CD14-positive monocyte (primary cell): ENCODE results near the gene CHIA. TPM values are rescaled to one million over a fixed set of nuclear protein-coding genes. Genes with fewer than 3 reads are reported as not detected.

Experiments used
- DNase-seq, 3 donors: peaks; one replicate each; pipeline ENCODE4 v3.0.0-alpha.2; 2011 to 2022
- H2AFZ ChIP-seq: 2 replicates; pipeline ENCODE4 v1.6.0; 2012; ENCODE audit warnings: mild to moderate bottlenecking, low read depth, low read length, inconsistent platforms; ENCODE audit not compliant: insufficient read depth, poor library complexity, severe bottlenecking
- H3K27ac ChIP-seq, 2 donors: 1 replicate in 1 of 2; 2 replicates in 1 of 2; pipeline ENCODE4 v1.5.1; 2012 to 2013; ENCODE audit warnings: low read length in 2 of 2, control low read depth in 1 of 2, inconsistent platforms in 1 of 2, low read depth in 1 of 2, mild to moderate bottlenecking in 1 of 2
- H3K27me3 ChIP-seq, 2 donors: one replicate each; pipeline versions ENCODE4 v1.6.0 to v1.6.1; 2011 to 2013; ENCODE audit warnings: low read length in 2 of 2; ENCODE audit not compliant: control insufficient read depth in 2 of 2, insufficient read depth in 2 of 2
- H3K36me3 ChIP-seq, 2 donors: replicated peaks in 1 of 2; 1 replicate in 1 of 2; 2 replicates in 1 of 2; pipeline versions ENCODE4 v1.5.1 to v1.6.1; 2012 to 2013; ENCODE audit warnings: low read length in 2 of 2, control low read depth in 1 of 2, inconsistent platforms in 1 of 2, mild to moderate bottlenecking in 1 of 2; ENCODE audit not compliant: insufficient read depth in 2 of 2, control insufficient read depth in 1 of 2
- H3K4me1 ChIP-seq, 2 donors: 1 replicate in 1 of 2; 2 replicates in 1 of 2; pipeline versions ENCODE4 v1.5.1 to v1.6.1; 2012 to 2013; ENCODE audit warnings: low read length in 2 of 2, control low read depth in 1 of 2, inconsistent platforms in 1 of 2, mild to moderate bottlenecking in 1 of 2, moderate library complexity in 1 of 2; ENCODE audit not compliant: insufficient read depth in 2 of 2, control insufficient read depth in 1 of 2
- H3K4me2 ChIP-seq: replicated peaks from 2 replicates; pipeline ENCODE3; 2012; ENCODE audit warnings: low read length, moderate library complexity, mild to moderate bottlenecking; ENCODE audit not compliant: poor library complexity, severe bottlenecking; ENCODE audit errors: extremely low read depth
- H3K4me3 ChIP-seq, 3 experiments: fragments of 200-600 bp in 1 of 3; sonication (generic) in 1 of 3; replicated peaks in 1 of 3; 1 replicate in 2 of 3; 2 replicates in 1 of 3; pipeline ENCODE4 v1.5.1; 2011 to 2013; ENCODE audit warnings: low read length in 3 of 3, mild to moderate bottlenecking in 3 of 3, control low read depth in 2 of 3, low read depth in 2 of 3, inconsistent platforms in 1 of 3, moderate library complexity in 1 of 3
- H3K79me2 ChIP-seq: 2 replicates; pipeline ENCODE4 v1.6.0; 2012; ENCODE audit warnings: mild to moderate bottlenecking, control low read depth, inconsistent platforms, low read length, moderate library complexity; ENCODE audit not compliant: insufficient read depth
- H3K9ac ChIP-seq: 2 replicates; pipeline ENCODE4 v1.6.0; 2017; ENCODE audit warnings: low read length, mild to moderate bottlenecking; ENCODE audit not compliant: insufficient read depth, poor library complexity, severe bottlenecking
- H3K9me3 ChIP-seq, 2 donors: replicated peaks in 1 of 2; 1 replicate in 1 of 2; 2 replicates in 1 of 2; pipeline versions ENCODE4 v1.5.1 to v1.6.1; 2012 to 2013; ENCODE audit warnings: low read length in 2 of 2, control low read depth in 1 of 2; ENCODE audit not compliant: control insufficient read depth in 1 of 2, insufficient read depth in 1 of 2
- H4K20me1 ChIP-seq: 2 replicates; pipeline ENCODE4 v1.6.0; 2012; ENCODE audit warnings: mild to moderate bottlenecking, low read length, control low read depth, moderate library complexity; ENCODE audit not compliant: insufficient read depth
- H3K27ac Mint-ChIP-seq, 7 donors: one replicate each; pipeline ENCODE4 v1.8.0; 2020; ENCODE audit warnings: mild to moderate bottlenecking in 7 of 7, mixed read lengths in 7 of 7, moderate library complexity in 6 of 7, inconsistent platforms in 2 of 7
- H3K27me3 Mint-ChIP-seq, 3 donors: one replicate each; pipeline ENCODE4 v1.8.0; 2021 to 2022; ENCODE audit warnings: low read depth in 3 of 3, mild to moderate bottlenecking in 3 of 3, mixed read lengths in 3 of 3, moderate library complexity in 3 of 3, inconsistent platforms in 1 of 3
- H3K36me3 Mint-ChIP-seq, 2 donors: one replicate each; pipeline ENCODE4 v1.8.0; 2020; ENCODE audit warnings: mixed read lengths in 2 of 2, inconsistent platforms in 1 of 2, mild to moderate bottlenecking in 1 of 2
- H3K4me1 Mint-ChIP-seq: one replicate; pipeline ENCODE4 v1.8.0; 2020; ENCODE audit warnings: mild to moderate bottlenecking, mixed read lengths
- H3K4me3 Mint-ChIP-seq, 2 donors: one replicate each; pipeline ENCODE4 v1.8.0; 2020; ENCODE audit warnings: mild to moderate bottlenecking in 2 of 2, mixed read lengths in 2 of 2, moderate library complexity in 1 of 2
- H3K9me3 Mint-ChIP-seq, 7 donors: one replicate each; pipeline ENCODE4 v1.8.0; 2020 to 2022; ENCODE audit warnings: mixed read lengths in 7 of 7, mild to moderate bottlenecking in 6 of 7, moderate library complexity in 6 of 7, inconsistent platforms in 2 of 7
- WGBS: methylation state at CpG from one replicate; pipeline ENCODE4 v1.1.5; 2013; ENCODE audit warnings: missing lambda C conversion rate; ENCODE audit not compliant: insufficient coverage; 5-methylcytosine and 5-hydroxymethylcytosine counted together
- intact Hi-C, 2 donors: fragments of 100-400 bp; cut with micrococcal nuclease; formaldehyde crosslinking; loops; one replicate each; pipeline versions ENCODE4 v1.15.0 to v1.15.1; 2023
- polyA plus RNA-seq, 3 donors: library from polyadenylated mRNA; depleted of rRNA in 1 of 3; unstranded in 2 of 3; stranded (reverse) in 1 of 3; fragments of 300-500 nt in 2 of 3; fragments of >200 nt in 1 of 3; fragmentation: Illumina TruSeq in 2 of 3; gene quantifications; 1 replicate in 2 of 3; 2 replicates in 1 of 3; pipeline ENCODE4 v1.2.3, GENCODE V29; 2012 to 2021
- TF ChIP-seq, protein P1 (sequence below): fragments of 200-600 bp; IDR thresholded peaks from one replicate; pipeline ENCODE4 v1.8.0; 2022; ENCODE audit warnings: antibody characterized with exemption, mild to moderate bottlenecking

The CHIA gene
- polyA plus RNA-seq, 3 donors, result not detected

DNA sequence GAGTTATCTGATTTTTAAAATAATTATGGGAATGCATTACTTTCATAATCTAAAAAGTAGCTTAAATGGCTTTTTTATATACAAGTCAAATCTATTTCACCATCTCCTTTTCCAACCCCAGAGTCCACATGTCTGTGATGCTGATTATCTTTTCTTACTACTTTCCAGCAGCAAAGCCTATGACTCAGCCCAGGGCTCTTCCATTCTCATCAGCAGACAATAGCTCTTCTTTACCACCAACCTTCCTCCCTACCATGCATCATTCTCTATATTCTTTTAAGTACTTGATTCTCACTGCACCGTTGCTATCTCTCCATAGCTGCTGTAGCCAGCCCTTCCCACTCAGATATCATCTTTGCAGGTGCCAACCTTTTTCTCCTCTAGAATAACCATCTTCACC lies 75.6 kb downstream of the CHIA start:
- Mint-ChIP-seq H3K9me3 (peaks cover 0 to 3% (median 0%) of the 10 kb centered on the region in 7 donors), H3K4me3 (no peak overlapping the region), H3K36me3 (no peaks in the 10 kb centered on the region), H3K27ac (no peak overlapping the region), H3K4me1 (no peaks in the 10 kb centered on the region), H3K27me3 (peaks cover 7 to 13% (median 9%) of the 10 kb centered on the region in 3 donors)
- no peaks in the 10 kb centered on the region for H4K20me1 ChIP-seq
- TF ChIP-seq, protein P1, sequence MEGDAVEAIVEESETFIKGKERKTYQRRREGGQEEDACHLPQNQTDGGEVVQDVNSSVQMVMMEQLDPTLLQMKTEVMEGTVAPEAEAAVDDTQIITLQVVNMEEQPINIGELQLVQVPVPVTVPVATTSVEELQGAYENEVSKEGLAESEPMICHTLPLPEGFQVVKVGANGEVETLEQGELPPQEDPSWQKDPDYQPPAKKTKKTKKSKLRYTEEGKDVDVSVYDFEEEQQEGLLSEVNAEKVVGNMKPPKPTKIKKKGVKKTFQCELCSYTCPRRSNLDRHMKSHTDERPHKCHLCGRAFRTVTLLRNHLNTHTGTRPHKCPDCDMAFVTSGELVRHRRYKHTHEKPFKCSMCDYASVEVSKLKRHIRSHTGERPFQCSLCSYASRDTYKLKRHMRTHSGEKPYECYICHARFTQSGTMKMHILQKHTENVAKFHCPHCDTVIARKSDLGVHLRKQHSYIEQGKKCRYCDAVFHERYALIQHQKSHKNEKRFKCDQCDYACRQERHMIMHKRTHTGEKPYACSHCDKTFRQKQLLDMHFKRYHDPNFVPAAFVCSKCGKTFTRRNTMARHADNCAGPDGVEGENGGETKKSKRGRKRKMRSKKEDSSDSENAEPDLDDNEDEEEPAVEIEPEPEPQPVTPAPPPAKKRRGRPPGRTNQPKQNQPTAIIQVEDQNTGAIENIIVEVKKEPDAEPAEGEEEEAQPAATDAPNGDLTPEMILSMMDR, result no peak
- no peak overlapping the region for H3K9ac ChIP-seq
- H3K4me1 ChIP-seq, result no peaks in the 10 kb centered on the region
- no peaks in the 10 kb centered on the region for H3K9me3 ChIP-seq
- H3K4me3 ChIP-seq, result no peak overlapping the region
- H3K36me3 ChIP-seq, result no peaks in the 10 kb centered on the region
- no peak overlapping the region for H3K4me2 ChIP-seq
- no peak overlapping the region for H3K27ac ChIP-seq
- peaks cover 0 to 2% of the 10 kb centered on the region in 2 donors for H3K27me3 ChIP-seq
- no peak for DNase-seq
- no peaks in the 10 kb centered on the region for H3K79me2 ChIP-seq
- intact Hi-C loops, result no loop called here
- WGBS, result 92% methylated on average over 1 of the region's 1 CpG
- no peak overlapping the region for H2AFZ ChIP-seq

DNA sequence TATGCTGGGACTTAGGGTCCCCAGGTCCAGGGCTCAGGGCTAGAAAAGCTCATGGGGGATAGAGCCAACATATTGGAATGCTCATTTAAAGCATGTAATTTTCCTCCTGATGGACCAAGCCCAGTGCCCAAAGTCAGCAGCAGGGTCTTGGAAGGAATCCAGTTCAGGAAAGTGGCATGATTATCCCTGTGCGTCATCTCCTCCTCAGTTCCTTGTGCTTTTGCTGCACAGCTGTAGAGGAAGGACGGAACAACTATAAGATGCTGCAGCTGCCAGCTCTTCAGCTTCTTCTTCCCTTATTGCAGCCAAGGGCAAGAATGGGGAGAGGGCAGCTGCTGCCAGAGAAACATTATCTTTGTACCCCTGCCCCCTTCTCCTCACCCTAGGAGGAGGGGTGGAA lies 78.5 kb downstream of the CHIA start:
- H2AFZ ChIP-seq, result no peak overlapping the region
- Mint-ChIP-seq H3K4me1 (no peaks in the 10 kb centered on the region), H3K9me3 (peaks cover 0 to 6% (median 0%) of the 10 kb centered on the region in 7 donors), H3K4me3 (no peak overlapping the region), H3K27ac (no peak overlapping the region), H3K27me3 (peaks cover 9 to 18% (median 17%) of the 10 kb centered on the region in 3 donors), H3K36me3 (no peaks in the 10 kb centered on the region)
- H3K9me3 ChIP-seq, result no peaks in the 10 kb centered on the region
- peaks cover 0 to 2% of the 10 kb centered on the region in 2 donors for H3K27me3 ChIP-seq
- H3K27ac ChIP-seq, result no peak overlapping the region
- H3K9ac ChIP-seq, result no peak overlapping the region
- intact Hi-C loops, result no loop called here
- 100% methylated on average over 2 of the region's 2 CpGs for WGBS
- H3K4me2 ChIP-seq, result no peak overlapping the region
- TF ChIP-seq, protein P1, result no peak
- no peaks in the 10 kb centered on the region for H3K4me1 ChIP-seq
- no peak for DNase-seq
- H3K36me3 ChIP-seq, result no peaks in the 10 kb centered on the region
- no peaks in the 10 kb centered on the region for H3K79me2 ChIP-seq
- H4K20me1 ChIP-seq, result no peaks in the 10 kb centered on the region
- no peak overlapping the region for H3K4me3 ChIP-seq
